A549 (cell line): ENCODE measurements around the gene MYO18A.

Source experiments
- CHD2 ChIP-seq: fragments of 150-350 bp; IDR thresholded peaks from 2 replicates; pipeline ENCODE4 v1.6.1; 2014; ENCODE audit warnings: low read length; ENCODE audit not compliant: partially characterized antibody
- CTCF ChIP-seq: fragments of >200 bp; sonication (Bioruptor Twin); formaldehyde crosslinking; IDR thresholded peaks from 3 replicates; pipeline ENCODE4 v1.5.1; 2016
- GATA3 ChIP-seq: IDR thresholded peaks from 2 replicates; pipeline ENCODE4 v1.6.1; 2012; ENCODE audit warnings: borderline replicate concordance
- HOXB13 ChIP-seq: fragments of 250-450 bp; sonication (Bioruptor Pico); IDR thresholded peaks from 2 replicates; pipeline ENCODE4 v1.5.0; 2020; ENCODE audit warnings: low read depth, mild to moderate bottlenecking, moderate library complexity
- MAFK ChIP-seq: fragments of 450-650 bp; IDR thresholded peaks from 2 replicates; pipeline ENCODE4 v1.6.1; 2014; ENCODE audit not compliant: partially characterized antibody
- MAX ChIP-seq: IDR thresholded peaks from 2 replicates; pipeline ENCODE4 v1.6.1; 2012
- PHF8 ChIP-seq: fragments of 200-600 bp; sonication (generic); IDR thresholded peaks from 2 replicates; pipeline ENCODE4 v1.6.1; 2016; ENCODE audit warnings: low read depth, mild to moderate bottlenecking, antibody characterized with exemption, moderate library complexity, borderline replicate concordance
- POLR2A ChIP-seq: IDR thresholded peaks from 2 replicates; pipeline ENCODE4 v1.6.1; 2012; ENCODE audit warnings: mild to moderate bottlenecking, low read length
- RAD21 ChIP-seq, 2 experiments: fragments of >200 bp in 1 of 2; sonication (Bioruptor Twin) in 1 of 2; formaldehyde crosslinking in 1 of 2; IDR thresholded peaks in 1 of 2; conservative IDR thresholded peaks in 1 of 2; 2 replicates in 1 of 2; 3 replicates in 1 of 2; pipeline ENCODE4 v1.6.1; 2012 to 2018; ENCODE audit warnings: inconsistent platforms in 1 of 2
- RNF2 ChIP-seq: fragments of 200-600 bp; sonication (generic); IDR thresholded peaks from 2 replicates; pipeline ENCODE4 v1.6.1; 2016; ENCODE audit warnings: low read depth, mild to moderate bottlenecking, antibody characterized with exemption, moderate library complexity, borderline replicate concordance
- TP53 ChIP-seq: fragments of 250-450 bp; sonication (Bioruptor Pico); IDR thresholded peaks from 2 replicates; pipeline ENCODE4 v1.5.0; 2021; ENCODE audit warnings: mild to moderate bottlenecking, moderate library complexity
- TF ChIP-seq, protein P1 (sequence below): fragments of 200-600 bp; sonication (generic); IDR thresholded peaks from 2 replicates; pipeline ENCODE4 v1.6.1; 2016; ENCODE audit warnings: antibody characterized with exemption, mild to moderate bottlenecking, moderate library complexity
- TF ChIP-seq, protein P2 (sequence below): fragments of 250-450 bp; sonication (Bioruptor Pico); IDR thresholded peaks from 2 replicates; pipeline ENCODE4 v1.5.0; 2020; ENCODE audit warnings: low read depth, mild to moderate bottlenecking, moderate library complexity

DNA sequence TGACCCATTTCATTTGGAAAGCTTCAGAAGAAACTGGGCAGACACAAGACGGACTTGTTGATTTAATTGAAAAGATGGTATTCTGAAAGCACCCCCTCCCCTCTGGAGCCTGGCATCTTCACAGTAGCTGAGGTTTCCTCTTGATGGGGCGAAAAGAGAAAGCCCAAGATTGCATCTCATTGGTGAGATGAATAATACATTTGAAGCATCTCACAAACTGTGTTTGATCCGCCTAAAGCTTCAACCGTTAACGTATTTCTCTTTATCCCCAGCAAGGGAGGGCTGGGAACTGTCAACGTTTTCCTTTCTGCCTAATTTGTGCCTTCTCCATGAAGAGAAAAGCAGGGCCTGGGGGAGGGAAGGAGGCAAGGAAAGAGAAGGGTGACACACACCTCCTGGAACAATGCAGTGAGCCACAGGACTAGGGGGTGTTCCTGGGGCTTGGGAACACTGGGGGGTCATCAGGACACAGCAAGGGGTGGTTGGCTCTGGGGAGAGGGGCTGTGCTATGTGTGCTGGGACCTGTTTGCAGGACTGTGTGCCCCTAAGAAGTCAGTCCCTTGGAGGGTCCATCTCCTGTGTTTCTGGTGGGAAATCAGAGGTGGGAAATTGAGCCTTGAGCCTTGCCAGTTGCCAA is 155.8 kb downstream of the MYO18A start:
- no peak for TF ChIP-seq CTCF
- no peak for TF ChIP-seq PHF8
- no peak for TF ChIP-seq GATA3
- TF ChIP-seq TP53 (CRISPR knock-in tag): no peak
- no peak for TF ChIP-seq RAD21 (conservative IDR thresholded peaks at IDR 0.05 in 1 of 2, IDR thresholded peaks at IDR 0.05 in 1 of 2)
- TF ChIP-seq HOXB13 (CRISPR knock-in tag): no peak
- TF ChIP-seq, protein P1, sequence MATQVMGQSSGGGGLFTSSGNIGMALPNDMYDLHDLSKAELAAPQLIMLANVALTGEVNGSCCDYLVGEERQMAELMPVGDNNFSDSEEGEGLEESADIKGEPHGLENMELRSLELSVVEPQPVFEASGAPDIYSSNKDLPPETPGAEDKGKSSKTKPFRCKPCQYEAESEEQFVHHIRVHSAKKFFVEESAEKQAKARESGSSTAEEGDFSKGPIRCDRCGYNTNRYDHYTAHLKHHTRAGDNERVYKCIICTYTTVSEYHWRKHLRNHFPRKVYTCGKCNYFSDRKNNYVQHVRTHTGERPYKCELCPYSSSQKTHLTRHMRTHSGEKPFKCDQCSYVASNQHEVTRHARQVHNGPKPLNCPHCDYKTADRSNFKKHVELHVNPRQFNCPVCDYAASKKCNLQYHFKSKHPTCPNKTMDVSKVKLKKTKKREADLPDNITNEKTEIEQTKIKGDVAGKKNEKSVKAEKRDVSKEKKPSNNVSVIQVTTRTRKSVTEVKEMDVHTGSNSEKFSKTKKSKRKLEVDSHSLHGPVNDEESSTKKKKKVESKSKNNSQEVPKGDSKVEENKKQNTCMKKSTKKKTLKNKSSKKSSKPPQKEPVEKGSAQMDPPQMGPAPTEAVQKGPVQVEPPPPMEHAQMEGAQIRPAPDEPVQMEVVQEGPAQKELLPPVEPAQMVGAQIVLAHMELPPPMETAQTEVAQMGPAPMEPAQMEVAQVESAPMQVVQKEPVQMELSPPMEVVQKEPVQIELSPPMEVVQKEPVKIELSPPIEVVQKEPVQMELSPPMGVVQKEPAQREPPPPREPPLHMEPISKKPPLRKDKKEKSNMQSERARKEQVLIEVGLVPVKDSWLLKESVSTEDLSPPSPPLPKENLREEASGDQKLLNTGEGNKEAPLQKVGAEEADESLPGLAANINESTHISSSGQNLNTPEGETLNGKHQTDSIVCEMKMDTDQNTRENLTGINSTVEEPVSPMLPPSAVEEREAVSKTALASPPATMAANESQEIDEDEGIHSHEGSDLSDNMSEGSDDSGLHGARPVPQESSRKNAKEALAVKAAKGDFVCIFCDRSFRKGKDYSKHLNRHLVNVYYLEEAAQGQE: no peak
- TF ChIP-seq CHD2: no peak
- no peak for TF ChIP-seq POLR2A
- TF ChIP-seq, protein P2, sequence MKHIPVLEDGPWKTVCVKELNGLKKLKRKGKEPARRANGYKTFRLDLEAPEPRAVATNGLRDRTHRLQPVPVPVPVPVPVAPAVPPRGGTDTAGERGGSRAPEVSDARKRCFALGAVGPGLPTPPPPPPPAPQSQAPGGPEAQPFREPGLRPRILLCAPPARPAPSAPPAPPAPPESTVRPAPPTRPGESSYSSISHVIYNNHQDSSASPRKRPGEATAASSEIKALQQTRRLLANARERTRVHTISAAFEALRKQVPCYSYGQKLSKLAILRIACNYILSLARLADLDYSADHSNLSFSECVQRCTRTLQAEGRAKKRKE (CRISPR knock-in tag): no peak
- no peak for TF ChIP-seq MAFK
- no peak for TF ChIP-seq MAX
- TF ChIP-seq RNF2: no peak
